ENCODE data around the gene KIF26A.

GRCh38 chr14:104210817-104211195 is 72.4 kb downstream of the KIF26A start:
- no peak for TF ChIP-seq CTCF (IDR thresholded peaks at IDR 0.05 in 4 of 5, conservative IDR thresholded peaks at IDR 0.05 in 1 of 5)
- TF ChIP-seq POLR2A (IDR thresholded peaks at IDR 0.05), result no peak
